GM19240 (cell line): ENCODE data around the gene IL1RL1.

Experiments
- DNase-seq: peaks from one replicate; pipeline ENCODE4 v3.0.0; 2011; ENCODE audit warnings: low spot score; ENCODE audit not compliant: insufficient read length

The IL1RL1 gene

DNA sequence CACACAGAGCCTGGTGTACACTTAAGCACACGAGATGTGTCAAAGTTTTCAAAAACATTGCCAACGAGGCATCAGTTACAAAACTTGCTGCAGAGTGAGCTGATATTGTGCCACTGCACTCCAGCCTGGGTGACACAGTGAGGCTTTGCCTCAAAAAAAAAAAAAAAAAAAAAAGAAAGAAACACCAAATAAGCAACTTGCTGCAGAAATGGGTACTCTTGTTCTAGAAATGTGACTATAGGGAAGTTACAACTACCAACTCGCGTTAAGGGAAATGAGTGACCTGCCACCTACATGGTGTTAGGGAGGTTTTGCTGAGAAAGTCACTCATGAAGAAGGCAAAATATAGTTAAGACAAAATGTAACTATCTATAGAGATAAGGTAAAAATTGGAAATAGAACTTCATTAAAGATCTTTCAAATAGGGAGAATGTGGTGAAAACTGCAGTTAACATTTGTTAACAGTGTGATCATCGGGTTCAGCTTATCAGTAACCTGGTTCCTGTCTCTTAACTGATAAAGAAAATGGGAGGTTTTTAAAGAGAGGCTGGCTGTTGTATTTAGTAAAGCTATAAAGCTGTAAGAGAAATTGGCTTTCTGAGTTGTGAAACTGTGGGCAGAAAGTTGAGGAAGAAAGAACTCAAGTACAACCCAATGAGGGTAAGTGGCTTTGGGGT, at the start of gene IL1RL1:
Gene IL1RL1 (plus strand): TSS at position 600 of the 677 bp plus-strand sequence. CDS start 26,702 bp downstream, outside the sequence.
- DNase-seq = no peak

GRCh38 chr2:102262216-102263129, 48.9 kb upstream of the IL1RL1 start:
- no peak for DNase-seq

DNA sequence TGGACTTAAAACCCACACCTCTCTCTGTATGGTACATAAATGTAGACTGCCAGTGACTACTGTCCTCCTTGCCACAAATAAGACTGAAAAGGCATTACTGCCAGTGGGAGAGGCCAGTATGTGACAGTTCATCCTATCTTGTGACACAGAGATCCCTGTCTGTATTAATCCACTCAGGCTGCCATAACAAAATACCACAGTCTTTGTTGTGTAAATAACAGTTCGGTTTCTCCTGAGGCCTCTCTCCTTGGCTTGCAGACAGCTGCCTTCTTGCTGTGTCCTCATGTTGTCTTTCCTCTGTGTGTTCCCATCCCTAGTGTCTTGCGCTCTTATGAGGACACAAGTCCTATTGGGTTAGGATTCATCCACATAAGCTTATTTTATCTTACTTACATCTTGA, 46.4 kb upstream of the IL1RL1 start:
- DNase-seq = no peak

DNA sequence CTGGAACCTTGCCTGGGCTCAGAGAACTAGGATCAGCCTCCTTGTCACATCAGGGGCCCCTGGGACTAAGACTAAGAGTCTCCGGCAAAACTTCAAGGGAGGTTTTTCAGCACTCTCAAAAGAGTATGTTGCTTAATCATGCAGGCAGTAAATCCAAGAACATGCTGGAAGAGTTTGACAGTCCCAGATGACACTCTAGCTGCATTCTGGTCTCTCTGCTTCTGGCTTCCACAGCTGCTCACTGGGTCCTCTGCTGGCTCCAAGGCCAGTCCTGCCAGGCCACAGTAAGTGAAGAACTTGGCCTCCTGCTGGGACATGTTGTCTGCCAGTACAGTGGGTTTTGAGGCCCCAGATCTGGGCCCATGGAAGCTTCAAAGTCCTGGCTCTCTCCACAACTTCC, 45.2 kb upstream of the IL1RL1 start:
- no peak for DNase-seq

DNA sequence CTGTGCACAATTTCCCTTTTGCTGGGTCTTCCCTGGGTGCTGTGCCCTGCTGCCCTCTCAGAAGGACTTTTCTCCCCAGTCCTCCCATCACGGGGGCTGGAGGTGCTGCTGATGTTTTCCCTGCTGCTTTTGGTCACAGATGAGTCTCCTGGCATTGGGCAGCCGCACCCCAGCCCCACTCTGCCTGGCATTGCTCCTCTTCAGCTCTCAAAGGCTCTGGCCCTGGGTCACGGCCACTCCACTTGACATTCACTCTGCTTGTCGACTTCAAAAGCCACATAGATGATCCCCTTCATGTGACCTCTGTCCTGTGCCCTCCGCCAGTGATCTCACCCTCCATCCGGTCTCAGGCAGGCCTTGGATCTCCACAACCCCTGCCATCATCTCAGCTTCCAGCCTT, 43.6 kb upstream of the IL1RL1 start:
- DNase-seq = no peak

- DNase-seq = no peak
Observed at GRCh38 chr2:102268510-102269199, 42.7 kb upstream of the IL1RL1 start.

- no peak for DNase-seq
Observed at GRCh38 chr2:102269200-102269524, 42.2 kb upstream of the IL1RL1 start.

DNA sequence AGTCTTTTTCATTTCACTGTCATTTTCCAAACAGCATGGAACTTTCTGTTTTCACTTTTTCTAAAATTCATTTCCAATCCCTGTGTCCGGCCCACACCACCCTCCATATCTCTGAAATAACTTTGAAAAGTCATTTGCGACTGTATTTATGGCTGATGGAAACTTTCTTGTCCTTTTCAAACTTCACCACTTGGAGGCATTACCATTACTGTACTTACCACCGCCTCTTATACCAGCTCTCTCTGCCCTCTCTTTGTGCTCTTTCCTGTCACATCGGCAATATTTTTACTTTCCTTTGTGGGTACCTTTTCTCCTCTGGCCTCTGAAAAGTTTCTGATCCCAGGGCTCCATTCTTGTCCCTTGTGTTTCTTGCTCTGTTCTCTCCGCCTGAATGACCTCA, 39.5 kb upstream of the IL1RL1 start:
- no peak for DNase-seq

DNA sequence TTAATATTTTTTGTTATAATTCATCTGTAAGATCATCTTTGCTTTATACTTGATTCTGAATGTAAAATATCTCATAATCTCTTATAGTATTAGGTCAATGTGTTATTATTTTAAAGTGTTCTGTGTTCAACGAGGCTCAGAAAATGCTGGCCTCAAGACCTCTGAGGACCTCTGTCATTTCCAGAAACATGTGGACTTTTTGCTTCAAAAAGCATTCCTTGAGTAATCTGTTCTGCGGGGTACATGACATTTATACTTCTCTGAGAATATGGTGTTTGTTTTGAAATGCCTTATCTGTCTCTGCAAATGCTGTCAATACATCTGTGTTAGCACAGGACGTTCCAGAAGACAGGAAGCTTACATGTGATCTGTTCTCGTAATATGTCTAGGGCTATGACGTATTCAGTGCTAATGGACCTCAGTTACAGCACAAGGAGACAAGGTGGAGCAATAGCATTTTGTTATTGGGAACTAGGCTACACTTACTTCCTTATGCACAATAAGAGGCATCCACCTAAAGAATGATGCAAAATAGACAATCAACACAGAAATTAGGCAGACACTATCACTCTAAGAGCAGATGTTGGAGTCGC, 37.6 kb upstream of the IL1RL1 start:
- no peak for DNase-seq

DNA sequence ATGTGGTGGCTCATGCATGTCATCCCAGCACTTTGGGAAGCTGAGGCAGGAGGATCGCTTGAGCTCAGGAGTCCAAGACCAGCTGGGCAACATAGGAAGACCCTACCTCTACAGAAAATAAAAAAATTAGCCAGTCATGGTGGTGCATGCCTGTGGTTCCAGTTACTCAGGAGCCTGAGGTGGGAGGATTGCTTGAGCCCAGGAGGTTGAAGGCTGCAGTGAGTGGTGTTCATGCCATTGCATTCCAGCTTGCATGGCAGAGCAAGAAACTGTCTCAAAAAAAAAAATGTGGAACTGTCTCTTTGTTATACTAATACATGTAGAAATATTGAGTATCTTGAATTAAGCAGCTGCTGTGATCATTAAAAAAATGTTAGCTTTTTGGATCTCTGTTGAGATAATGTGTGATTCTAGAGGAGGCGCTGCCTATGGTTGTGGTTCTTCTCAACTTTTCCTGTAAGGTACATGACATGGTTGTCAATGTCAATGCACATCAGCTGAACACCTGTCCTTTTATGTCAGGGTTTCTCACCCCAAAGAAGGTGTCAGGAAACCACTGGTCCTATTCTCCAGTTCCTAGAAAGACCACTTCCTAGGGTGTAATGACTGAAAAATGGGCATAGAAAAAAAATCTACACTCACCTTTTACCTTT, 34.7 kb upstream of the IL1RL1 start:
- DNase-seq = no peak

GRCh38 chr2:102277202-102277700, 34.1 kb upstream of the IL1RL1 start:
- DNase-seq = no peak

GRCh38 chr2:102278720-102279390, 32.5 kb upstream of the IL1RL1 start:
- DNase-seq = no peak

DNA sequence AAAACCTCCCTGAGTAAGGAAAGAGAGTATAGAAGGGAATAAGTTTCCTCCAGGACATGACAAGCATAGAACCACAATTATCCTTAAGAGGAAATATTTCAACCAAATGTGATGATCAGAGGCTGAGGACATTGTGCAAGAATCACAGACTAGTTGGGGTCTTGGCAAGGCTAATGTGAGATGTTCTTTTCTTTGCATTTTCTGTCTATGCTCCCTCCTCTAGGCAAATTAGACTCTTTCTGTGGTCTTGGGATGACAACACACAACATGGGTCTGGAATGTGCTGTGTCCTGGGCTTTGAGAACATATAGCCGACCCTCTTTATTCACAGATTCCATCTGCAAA, 32.0 kb upstream of the IL1RL1 start:
- no peak for DNase-seq

DNA sequence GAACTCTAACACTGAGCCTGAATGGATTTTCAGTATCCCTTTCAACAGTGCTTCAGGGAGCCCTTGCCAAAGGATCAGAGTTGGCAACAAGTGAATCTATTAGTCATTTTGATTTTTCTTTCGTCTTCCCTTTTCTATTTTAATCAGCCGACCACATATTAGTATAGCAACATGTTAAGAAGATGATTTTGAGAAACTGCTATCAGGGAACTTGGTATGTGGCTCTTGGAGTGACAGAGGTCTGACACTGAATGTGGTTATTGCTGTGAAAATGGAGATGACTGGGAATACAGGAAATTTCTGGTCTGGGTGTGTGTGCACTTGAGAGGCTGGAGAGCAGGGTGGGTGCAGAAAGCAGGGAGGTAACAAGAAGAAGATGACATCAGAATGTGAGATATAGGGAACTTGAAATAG, 28.7 kb upstream of the IL1RL1 start:
- DNase-seq = no peak

DNA sequence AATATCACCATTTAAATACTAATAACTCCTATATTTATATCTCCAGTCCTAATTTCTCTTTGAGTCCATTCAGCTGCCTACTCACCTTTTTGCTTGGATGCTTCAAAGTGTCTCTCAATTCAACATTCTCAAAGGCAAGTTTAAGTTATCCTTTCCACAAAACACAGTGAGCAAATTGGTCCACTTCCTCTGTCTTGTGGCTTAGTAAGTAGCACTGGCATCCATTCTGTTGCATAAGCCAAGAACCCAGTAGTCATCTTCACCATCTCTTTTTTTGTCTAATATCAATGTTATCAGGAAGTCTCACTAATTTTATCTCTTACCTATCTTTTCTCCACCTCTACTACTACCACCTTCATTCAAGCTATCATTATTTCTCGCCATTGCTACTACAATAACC, 27.4 kb upstream of the IL1RL1 start:
- DNase-seq = no peak

- DNase-seq = no peak
Observed at GRCh38 chr2:102284611-102285010, 26.8 kb upstream of the IL1RL1 start.

DNA sequence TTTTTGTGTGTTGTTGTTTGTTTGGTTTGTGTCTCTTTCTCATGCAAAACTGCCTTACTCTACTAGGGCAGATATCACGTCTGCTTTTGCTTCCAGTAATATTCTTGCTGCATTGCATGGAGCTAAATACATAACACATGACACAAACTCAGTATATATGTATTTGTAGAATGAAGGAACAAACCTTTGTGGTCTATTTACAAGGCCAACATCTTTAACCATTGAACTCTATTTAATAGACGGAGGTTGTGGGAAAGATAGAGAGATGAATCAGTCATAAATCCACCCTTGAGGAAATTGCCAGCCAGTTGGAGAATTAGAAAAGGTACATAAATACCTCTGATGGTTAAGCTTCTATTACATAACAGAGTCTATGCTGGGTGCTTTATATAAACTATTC, 26.0 kb upstream of the IL1RL1 start:
- DNase-seq = no peak

DNA sequence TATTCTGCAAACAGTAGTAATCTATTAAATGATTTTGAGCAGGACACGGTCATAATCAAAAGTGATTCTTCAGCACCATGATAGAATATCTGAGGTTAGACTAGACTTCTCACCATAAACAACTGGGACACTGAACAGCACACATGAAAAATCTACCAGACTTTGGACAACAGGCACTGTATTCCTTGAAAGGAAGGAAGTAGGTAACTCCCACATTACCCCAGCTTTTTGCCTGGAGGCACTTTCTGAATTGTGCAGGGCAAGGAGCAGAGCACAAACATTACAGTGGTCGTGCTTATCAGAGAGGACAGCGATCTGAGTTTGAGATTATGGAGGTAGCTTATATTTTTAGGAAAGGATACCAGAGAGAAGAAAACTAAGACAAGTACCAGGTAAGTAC, 25.3 kb upstream of the IL1RL1 start:
- DNase-seq = no peak

DNA sequence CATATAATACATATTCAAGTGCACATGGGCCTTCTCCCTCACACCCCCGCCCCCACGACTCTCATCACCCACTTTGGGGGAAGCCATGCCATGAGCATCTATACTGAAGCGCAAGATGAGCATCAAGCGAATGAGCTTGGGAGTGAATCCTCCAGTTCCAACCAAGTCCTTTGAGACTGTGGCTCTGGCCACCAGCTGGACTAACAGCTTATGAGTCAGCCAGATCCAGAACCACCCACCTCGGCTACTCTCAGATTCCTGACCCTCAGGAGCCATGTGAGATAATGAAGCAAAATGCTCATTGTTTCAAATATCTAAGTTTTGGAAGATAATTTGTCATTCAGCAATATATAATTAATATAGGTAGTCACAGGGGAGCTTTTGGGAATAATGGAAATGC, 22.2 kb upstream of the IL1RL1 start:
- DNase-seq = no peak

DNA sequence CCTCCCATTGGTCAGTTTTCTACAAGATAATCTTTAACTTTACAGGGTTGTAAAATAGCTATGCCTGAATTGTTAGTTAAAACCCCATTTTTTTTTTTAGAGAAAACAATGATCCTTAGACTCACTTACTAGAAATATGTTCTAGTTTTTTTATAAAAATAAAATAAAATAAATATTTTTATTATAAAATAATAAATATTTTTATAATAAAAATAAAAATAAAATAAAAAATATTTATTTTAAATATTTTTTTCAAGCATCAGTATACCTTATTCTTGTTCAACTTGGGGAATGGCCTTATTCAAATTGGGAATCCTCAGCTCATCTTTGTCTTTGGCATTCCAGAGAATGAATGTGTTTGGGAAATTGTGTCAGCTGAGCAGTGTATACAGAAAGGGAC, 20.8 kb upstream of the IL1RL1 start:
- DNase-seq = no peak
